Peyer's patch (tissue), 4 donors: Measurements from ENCODE around the gene TBC1D2B. TPM values are rescaled to one million over a fixed set of nuclear protein-coding genes. Genes with fewer than 3 reads are reported as not detected.
A peak's percentile ranks its signal among the peaks of the same experiment; 100 is the strongest.

ENCODE experiments used
- DNase-seq, 3 donors: peaks; one replicate each; pipeline ENCODE4 v3.0.0-alpha.2; 2017 to 2019
- H3K27ac ChIP-seq, 4 donors: fragments of 200-600 bp; sonication (generic); one replicate each; pipeline ENCODE4 v1.5.1; 2016 to 2019
- H3K27me3 ChIP-seq, 2 donors: fragments of 200-600 bp; sonication (generic); one replicate each; pipeline ENCODE4 v1.5.1; 2019
- H3K36me3 ChIP-seq, 3 donors: fragments of 200-600 bp; sonication (generic); one replicate each; pipeline ENCODE4 v1.5.1; 2016 to 2019
- H3K4me1 ChIP-seq, 4 donors: fragments of 200-600 bp; sonication (generic); one replicate each; pipeline ENCODE4 v1.5.1; 2016 to 2019
- H3K4me3 ChIP-seq, 4 donors: fragments of 200-600 bp; sonication (generic); 1 replicate in 3 of 4; 2 replicates in 1 of 4; pipeline ENCODE4 v1.5.1; 2016 to 2019; ENCODE audit warnings: mild to moderate bottlenecking in 1 of 4
- H3K9me3 ChIP-seq, 4 donors: fragments of 200-600 bp; sonication (generic); one replicate each; pipeline ENCODE4 v1.5.1; 2016 to 2019; ENCODE audit warnings: mild to moderate bottlenecking in 1 of 4
- CTCF ChIP-seq, 6 experiments: fragments of 450-650 bp in 4 of 6; fragments of 200-600 bp in 2 of 6; sonication (generic) in 1 of 6; IDR thresholded peaks; one replicate each; pipeline ENCODE4 v1.5.1; 2017 to 2019; ENCODE audit warnings: antibody characterized with exemption in 6 of 6, mild to moderate bottlenecking in 3 of 6, moderate library complexity in 1 of 6
- POLR2A ChIP-seq, 2 donors: fragments of 450-650 bp; IDR thresholded peaks; one replicate each; pipeline ENCODE4 v1.5.1; 2017; ENCODE audit warnings: antibody characterized with exemption in 2 of 2, mild to moderate bottlenecking in 2 of 2, moderate library complexity in 2 of 2
- total RNA-seq, 4 donors: library from RNA; depleted of rRNA; stranded (reverse); fragments of >200 nt; gene quantifications; one replicate each; pipeline ENCODE4 v1.1.0, GENCODE V29; 2016

TBC1D2B gene
- total RNA-seq, 4 donors from 2014 or later: 52.9 to 94.9 (median 72.4) TPM

- Histone ChIP-seq H3K4me3 (no peak overlapping the region), H3K9me3 (no peaks in the 10 kb centered on the region), H3K4me1 (peaks cover 0 to 18% (median 8%) of the 10 kb centered on the region in 4 donors), H3K36me3 (no peaks in the 10 kb centered on the region), H3K27me3 (no peaks in the 10 kb centered on the region), H3K27ac (peak overlapping the region in 1 of 4 donors; percentile 80)
- DNase-seq: no peak
- TF ChIP-seq CTCF (IDR thresholded peaks at IDR 0.05) (no peak), POLR2A (IDR thresholded peaks at IDR 0.05) (no peak)
Observed at GRCh38 chr15:78102211-78102610, 24.7 kb upstream of the TBC1D2B start.

GRCh38 chr15:78101423-78102105 lies 24.1 kb upstream of the TBC1D2B start:
- no peak overlapping the region for H3K27ac ChIP-seq
- H3K4me1 ChIP-seq: peaks cover 0 to 18% (median 8%) of the 10 kb centered on the region in 4 donors
- no peaks in the 10 kb centered on the region for H3K9me3 ChIP-seq
- no peak overlapping the region for H3K4me3 ChIP-seq
- H3K27me3 ChIP-seq: no peaks in the 10 kb centered on the region
- H3K36me3 ChIP-seq: no peaks in the 10 kb centered on the region
- DNase-seq: peak in 2 of 3 donors; percentile 29 to 31
- TF ChIP-seq POLR2A (IDR thresholded peaks at IDR 0.05) (no peak), CTCF (IDR thresholded peaks at IDR 0.05) (no peak)

- H3K27ac ChIP-seq: no peak overlapping the region
- H3K27me3 ChIP-seq: no peaks in the 10 kb centered on the region
- DNase-seq: peak in 1 of 3 donors; percentile 39
- no peaks in the 10 kb centered on the region for H3K36me3 ChIP-seq
- H3K4me3 ChIP-seq: no peak overlapping the region
- H3K4me1 ChIP-seq: peaks cover 0 to 18% (median 8%) of the 10 kb centered on the region in 4 donors
- TF ChIP-seq POLR2A (IDR thresholded peaks at IDR 0.05) (no peak), CTCF (IDR thresholded peaks at IDR 0.05) (no peak)
- H3K9me3 ChIP-seq: no peaks in the 10 kb centered on the region
Observed at GRCh38 chr15:78100886-78101285, 23.4 kb upstream of the TBC1D2B start.

- no peak overlapping the region for H3K4me3 ChIP-seq
- no peak overlapping the region for H3K27ac ChIP-seq
- H3K9me3 ChIP-seq: no peaks in the 10 kb centered on the region
- peak in 2 of 3 donors; percentile 35 to 38 for DNase-seq
- H3K4me1 ChIP-seq: peaks cover 0 to 9% (median 3%) of the 10 kb centered on the region in 4 donors
- no peaks in the 10 kb centered on the region for H3K27me3 ChIP-seq
- TF ChIP-seq CTCF (IDR thresholded peaks at IDR 0.05) (no peak), POLR2A (IDR thresholded peaks at IDR 0.05) (no peak)
- H3K36me3 ChIP-seq: no peaks in the 10 kb centered on the region
Observed at GRCh38 chr15:78098131-78098755, 20.7 kb upstream of the TBC1D2B start.

- peak in 2 of 3 donors; percentile 37 to 41 for DNase-seq
- Histone ChIP-seq H3K4me3 (no peak overlapping the region), H3K36me3 (no peaks in the 10 kb centered on the region), H3K27ac (no peak overlapping the region), H3K27me3 (no peaks in the 10 kb centered on the region), H3K9me3 (no peaks in the 10 kb centered on the region), H3K4me1 (peaks cover 0 to 10% (median 0%) of the 10 kb centered on the region in 4 donors)
- TF ChIP-seq CTCF (IDR thresholded peaks at IDR 0.05): no peak
- TF ChIP-seq POLR2A (IDR thresholded peaks at IDR 0.05): no peak
Observed at GRCh38 chr15:78097667-78098066, 20.2 kb upstream of the TBC1D2B start.
